Upper lobe of right lung (tissue), 1 donor: Measurements from ENCODE around the gene KPNA3. TPM values are rescaled to one million over a fixed set of nuclear protein-coding genes. Genes with fewer than 3 reads are reported as not detected.

Source experiments
- ATAC-seq: fragments of 200-7000 bp; cut with Tn5 transposase; one replicate; pipeline ENCODE4 v1.9.1; 2020; ENCODE audit warnings: mild to moderate bottlenecking, moderate library complexity
- DNase-seq: peaks from one replicate; pipeline ENCODE4 v3.0.0-alpha.2; 2020
- H3K27ac ChIP-seq: fragments of 200-600 bp; one replicate; pipeline ENCODE4 v1.8.0; 2022
- H3K27me3 ChIP-seq: fragments of 200-600 bp; one replicate; pipeline ENCODE4 v1.8.0; 2022; ENCODE audit warnings: mild to moderate bottlenecking
- H3K36me3 ChIP-seq: fragments of 200-600 bp; one replicate; pipeline ENCODE4 v1.8.0; 2022
- H3K4me1 ChIP-seq: fragments of 200-600 bp; one replicate; pipeline ENCODE4 v1.8.0; 2022
- H3K4me3 ChIP-seq: fragments of 200-600 bp; one replicate; pipeline ENCODE4 v1.8.0; 2022; ENCODE audit warnings: mild to moderate bottlenecking
- H3K9me3 ChIP-seq: fragments of 200-600 bp; one replicate; pipeline ENCODE4 v1.8.0; 2022
- CTCF ChIP-seq: fragments of 200-600 bp; IDR thresholded peaks from one replicate; pipeline ENCODE4 v1.8.0; 2022; ENCODE audit warnings: antibody characterized with exemption
- intact Hi-C: fragments of 100-400 bp; cut with DNase I; formaldehyde crosslinking; loops from one replicate; pipeline ENCODE4 v1.11.0; 2022
- total RNA-seq: library from RNA; stranded (reverse); fragmentation: NEBNext Ultra II Directional; extraction: Animal tissue kit (Norgen Biotek cat#: 25700); gene quantifications from one replicate; pipeline ENCODE4 v1.2.1, GENCODE V29; 2021
- donor health status: DM: no; HTN: yes; CAD: no; lungs with severe emphysema.

Gene KPNA3
- total RNA-seq, 1 donor from 2014 or later, result 35.7 TPM

- H3K27me3 ChIP-seq, result no peaks in the 10 kb centered on the region
- H3K36me3 ChIP-seq, result peaks cover 3% of the 10 kb centered on the region
- H3K4me3 ChIP-seq, result no peak overlapping the region
- no peaks in the 10 kb centered on the region for H3K4me1 ChIP-seq
- H3K27ac ChIP-seq, result no peak overlapping the region
- H3K9me3 ChIP-seq, result no peaks in the 10 kb centered on the region
- DNase-seq, result no peak
- ATAC-seq, result no peak
- intact Hi-C loops, result no loop called here
- TF ChIP-seq CTCF, result no peak
Observed at GRCh38 chr13:49739498-49740187, 52.8 kb downstream of the KPNA3 start.

GRCh38 chr13:49733181-49733951 lies 59.1 kb downstream of the KPNA3 start:
- Histone ChIP-seq H3K4me1 (no peaks in the 10 kb centered on the region), H3K27ac (peak overlapping the region; percentile 69), H3K36me3 (peaks cover 4% of the 10 kb centered on the region), H3K9me3 (no peaks in the 10 kb centered on the region), H3K4me3 (no peak overlapping the region), H3K27me3 (no peaks in the 10 kb centered on the region)
- peak; percentile 70 for DNase-seq
- intact Hi-C loops, result no loop called here
- no peak for TF ChIP-seq CTCF
- peak; percentile 96 for ATAC-seq

GRCh38 chr13:49731766-49732165 lies 60.7 kb downstream of the KPNA3 start:
- intact Hi-C loops, result no loop called here
- peaks cover 4% of the 10 kb centered on the region for H3K36me3 ChIP-seq
- DNase-seq (no peak), ATAC-seq (no peak)
- TF ChIP-seq CTCF, result no peak
- no peaks in the 10 kb centered on the region for H3K9me3 ChIP-seq
- no peaks in the 10 kb centered on the region for H3K27me3 ChIP-seq
- H3K4me1 ChIP-seq, result no peaks in the 10 kb centered on the region
- H3K4me3 ChIP-seq, result no peak overlapping the region
- no peak overlapping the region for H3K27ac ChIP-seq

- no peak overlapping the region for H3K27ac ChIP-seq
- ATAC-seq, result no peak
- TF ChIP-seq CTCF, result no peak
- DNase-seq, result no peak
- intact Hi-C loops, result no loop called here
- H3K27me3 ChIP-seq, result no peaks in the 10 kb centered on the region
- no peak overlapping the region for H3K4me3 ChIP-seq
- H3K4me1 ChIP-seq, result no peaks in the 10 kb centered on the region
- peaks cover 49% of the 10 kb centered on the region for H3K36me3 ChIP-seq
- peaks cover 6% of the 10 kb centered on the region for H3K9me3 ChIP-seq
Observed at GRCh38 chr13:49716615-49717014, 75.9 kb downstream of the KPNA3 start.

GRCh38 chr13:49714757-49715156 lies 77.7 kb downstream of the KPNA3 start:
- TF ChIP-seq CTCF, result no peak
- H3K27me3 ChIP-seq, result no peaks in the 10 kb centered on the region
- intact Hi-C loops, result no loop called here
- H3K27ac ChIP-seq, result no peak overlapping the region
- peaks cover 6% of the 10 kb centered on the region for H3K9me3 ChIP-seq
- H3K36me3 ChIP-seq, result peaks cover 40% of the 10 kb centered on the region
- no peak for ATAC-seq
- no peaks in the 10 kb centered on the region for H3K4me1 ChIP-seq
- no peak overlapping the region for H3K4me3 ChIP-seq
- no peak for DNase-seq
